Endothelial cell of umbilical vein (primary cell): ENCODE measurements around the gene KLF16. TPM values are rescaled to one million over a fixed set of nuclear protein-coding genes. Genes with fewer than 3 reads are reported as not detected.

Source experiments
- BruUV-seq: library from RNA; stranded (reverse); fragments of 400-500 nt; replicated peaks from 2 replicates; lab custom pipeline; 2021; lab: Mats Ljungman, UMichigan
- CTCF ChIA-PET: fragments of 300-600, 350-600 bp; sonication (Branson Sonifier 250); formaldehyde crosslinking; loops from one replicate; lab custom pipeline; 2021; ENCODE audit warnings: antibody characterized with exemption, inconsistent platforms; lab: Charles Lee
- POLR2A ChIA-PET: fragments of 300-600, 350-600 bp; sonication (Branson Sonifier 250); formaldehyde crosslinking; loops from one replicate; lab custom pipeline; 2021; ENCODE audit warnings: antibody characterized with exemption, inconsistent platforms; lab: Charles Lee
- DNase-seq: peaks from one replicate; pipeline ENCODE4 v3.0.0-alpha.2; 2011; ENCODE audit warnings: low read depth, low spot score
- FAIRE-seq: peaks from 2 replicates; lab custom pipeline; 2011; peaks lifted over from hg19 to GRCh38; lab: Jason Lieb, UNC
- H2AFZ ChIP-seq: 2 replicates; pipeline ENCODE4 v1.6.0; 2012; ENCODE audit warnings: low read depth, low read length, control low read depth, inconsistent platforms
- H3K27ac ChIP-seq: 2 replicates; pipeline ENCODE4 v1.5.1; 2011; ENCODE audit warnings: low read depth, mild to moderate bottlenecking, control low read depth, low read length, moderate library complexity; ENCODE audit not compliant: insufficient read depth
- H3K27me3 ChIP-seq, 2 experiments: 2 replicates each; pipeline versions ENCODE4 v1.6.0 to v1.6.1; 2011; ENCODE audit warnings: low read length in 2 of 2, mixed read lengths in 1 of 2; ENCODE audit not compliant: control insufficient read depth in 2 of 2, insufficient read depth in 2 of 2
- H3K36me3 ChIP-seq, 2 experiments: 2 replicates in 1 of 2; 3 replicates in 1 of 2; pipeline ENCODE4 v1.5.1; 2011; ENCODE audit warnings: low read length in 2 of 2, mild to moderate bottlenecking in 1 of 2, moderate library complexity in 1 of 2; ENCODE audit not compliant: control insufficient read depth in 2 of 2, insufficient read depth in 2 of 2; ENCODE audit errors: extremely low read depth in 1 of 2
- H3K4me1 ChIP-seq: 3 replicates; pipeline ENCODE4 v1.5.1; 2011; ENCODE audit warnings: mild to moderate bottlenecking, low read length; ENCODE audit not compliant: control insufficient read depth, insufficient read depth; ENCODE audit errors: extremely low read depth
- H3K4me2 ChIP-seq: 2 replicates; pipeline ENCODE4 v1.6.1; 2011; ENCODE audit warnings: low read length, control low read depth, mixed read lengths; ENCODE audit not compliant: insufficient read depth
- H3K4me3 ChIP-seq, 3 experiments: fragments of 200-600 bp in 1 of 3; sonication (generic), shearing (Covaris generic) in 1 of 3; replicated peaks in 1 of 3; 2 replicates each; pipeline ENCODE4 v1.5.1; 2011 to 2016; ENCODE audit warnings: control low read depth in 3 of 3, low read length in 3 of 3, mild to moderate bottlenecking in 2 of 3, inconsistent platforms in 1 of 3, low read depth in 1 of 3, moderate library complexity in 1 of 3; ENCODE audit not compliant: insufficient read depth in 1 of 3
- H3K79me2 ChIP-seq: 2 replicates; pipeline ENCODE4 v1.6.0; 2012; ENCODE audit warnings: low read length, inconsistent platforms; ENCODE audit not compliant: control insufficient read depth, insufficient read depth
- H3K9ac ChIP-seq: replicated peaks from 2 replicates; pipeline ENCODE3; 2011; ENCODE audit warnings: low read length, control low read depth; ENCODE audit not compliant: insufficient read depth; ENCODE audit errors: extremely low read depth
- H3K9me1 ChIP-seq: replicated peaks from 3 replicates; pipeline ENCODE4 v1.6.0; 2011; ENCODE audit warnings: mild to moderate bottlenecking, low read length; ENCODE audit not compliant: control insufficient read depth, insufficient read depth; ENCODE audit errors: extremely low read depth
- H3K9me3 ChIP-seq: replicated peaks from 2 replicates; pipeline ENCODE4 v1.5.1; 2012; ENCODE audit warnings: low read length, inconsistent platforms; ENCODE audit not compliant: control insufficient read depth, insufficient read depth
- H4K20me1 ChIP-seq: replicated peaks from 2 replicates; pipeline ENCODE3; 2011; ENCODE audit warnings: mild to moderate bottlenecking, low read length; ENCODE audit not compliant: control insufficient read depth, insufficient read depth; ENCODE audit errors: extremely low read depth
- EZH2 ChIP-seq: IDR thresholded peaks from 2 replicates; pipeline ENCODE4 v1.6.1; 2012; ENCODE audit warnings: borderline replicate concordance, low read depth, mild to moderate bottlenecking, moderate library complexity, low read length, inconsistent platforms; ENCODE audit not compliant: severe bottlenecking
- GATA2 ChIP-seq: IDR thresholded peaks from 2 replicates; pipeline ENCODE4 v1.7.0; 2011; ENCODE audit warnings: low read depth, mild to moderate bottlenecking, moderate library complexity, mixed read lengths, low read length; ENCODE audit not compliant: insufficient read length, insufficient read depth
- JUN ChIP-seq: IDR thresholded peaks from 2 replicates; pipeline ENCODE4 v1.6.1; 2011; ENCODE audit warnings: borderline replicate concordance, low read depth; ENCODE audit not compliant: insufficient read length, insufficient read depth
- MAX ChIP-seq: IDR thresholded peaks from 2 replicates; pipeline ENCODE4 v1.6.1; 2011; ENCODE audit not compliant: insufficient read depth, insufficient read length
- POLR2A ChIP-seq: IDR thresholded peaks from 2 replicates; pipeline ENCODE4 v1.6.1; 2012; ENCODE audit warnings: low read depth, mild to moderate bottlenecking, control low read depth, low read length
- POLR2AphosphoS5 ChIP-seq: IDR thresholded peaks from 2 replicates; pipeline ENCODE4 v1.6.1; 2012; ENCODE audit warnings: low read depth, mild to moderate bottlenecking, control low read depth, low read length, moderate library complexity; ENCODE audit not compliant: insufficient read depth
- dilution Hi-C: fragments of 300-500 bp; cut with MboI; formaldehyde crosslinking; loops from one replicate; pipeline ENCODE4 v1.15.0; 2019; ENCODE audit warnings: low sequenced_read_pairs; ENCODE audit not compliant: extremely low pct_ligation_motif_present
- intact Hi-C: fragments of 100-400 bp; cut with micrococcal nuclease; formaldehyde crosslinking; loops from one replicate; pipeline ENCODE4 v1.10.0; 2022
- polyA plus RNA-seq, 4 experiments: library from polyadenylated mRNA; depleted of rRNA in 3 of 4; stranded (reverse) in 3 of 4; unstranded in 1 of 4; fragments of >200 nt; gene quantifications; 2 replicates each; pipeline versions ENCODE4 v1.2.1 to v1.2.3, GENCODE V29; 2011 to 2012; ENCODE audit warnings: missing spikeins in 1 of 4
- total RNA-seq: library from RNA; stranded (reverse); gene quantifications from 2 replicates; pipeline ENCODE4 v1.2.3, GENCODE V29; 2021

The KLF16 gene
- total and polyA plus RNA-seq, 2 donors (not counting 3 experiments of a cell fraction or from before 2014, with no cell fraction given), result 11.6 to 36.6 TPM

GRCh38 chr19:1855040-1855827 lies 8.1 kb downstream of the KLF16 start:
- ChIA-PET CTCF (interaction anchor here (0.6 to 1.5 kb wide), 8 partner anchors 11 to 418 kb away, joined by 3 to 8 read pairs (median 3); no protein-coding TSS in a partner anchor), POLR2A (interaction anchor here (0.6 kb wide), 1 partner anchor 693 kb away, joined by 4 read pairs; no protein-coding TSS in a partner anchor)
- H3K79me2 ChIP-seq, result peaks cover 66% of the 10 kb centered on the region
- H3K27ac ChIP-seq, result peak overlapping the region; percentile 30
- intact Hi-C loops, result no loop called here
- H3K4me2 ChIP-seq, result peak overlapping the region; percentile 47
- no peak for TF ChIP-seq JUN
- peak; percentile 81 for TF ChIP-seq POLR2A
- peak; percentile 69 for TF ChIP-seq POLR2AphosphoS5
- peaks cover 35% of the 10 kb centered on the region for H3K4me1 ChIP-seq
- H3K9me1 ChIP-seq, result no peaks in the 10 kb centered on the region
- FAIRE-seq, result peak; percentile 95
- H3K4me3 ChIP-seq, result peak overlapping the region in 1 of 3 experiments; percentile 4
- H3K27me3 ChIP-seq, result no peaks in the 10 kb centered on the region
- no peaks in the 10 kb centered on the region for H4K20me1 ChIP-seq
- peak; percentile 84 for DNase-seq
- dilution Hi-C loops, result no loop called here
- no peaks in the 10 kb centered on the region for H3K36me3 ChIP-seq
- no peaks in the 10 kb centered on the region for H3K9me3 ChIP-seq
- BruUV-seq, result no TSS peak
- peak overlapping the region; percentile 14 for H3K9ac ChIP-seq
- no peak overlapping the region for H2AFZ ChIP-seq

- ChIA-PET POLR2A (interaction anchor here (0.6 kb wide), 1 partner anchor 694 kb away, joined by 4 read pairs; no protein-coding TSS in a partner anchor), CTCF (interaction anchor here (0.6 to 1.5 kb wide), 5 partner anchors 12 to 417 kb away, joined by 3 to 8 read pairs (median 3); no protein-coding TSS in a partner anchor)
- Histone ChIP-seq H3K79me2 (peaks cover 60% of the 10 kb centered on the region), H3K4me3 (no peak overlapping the region), H4K20me1 (no peaks in the 10 kb centered on the region), H3K9ac (no peak overlapping the region), H2AFZ (no peak overlapping the region), H3K9me3 (no peaks in the 10 kb centered on the region), H3K36me3 (no peaks in the 10 kb centered on the region), H3K27ac (no peak overlapping the region), H3K9me1 (no peaks in the 10 kb centered on the region), H3K4me1 (peaks cover 32% of the 10 kb centered on the region), H3K27me3 (no peaks in the 10 kb centered on the region), H3K4me2 (no peak overlapping the region)
- FAIRE-seq, result no peak
- TF ChIP-seq GATA2, result no peak
- no peak for TF ChIP-seq MAX
- TF ChIP-seq EZH2, result no peak
- no peak for TF ChIP-seq POLR2AphosphoS5
- no peak for TF ChIP-seq POLR2A
- BruUV-seq, result no TSS peak
- intact Hi-C loops (no loop called here), dilution Hi-C loops (no loop called here)
- no peak for DNase-seq
Measured at GRCh38 chr19:1854542-1855039, 8.8 kb downstream of the KLF16 start.
